H1 (cell line): ENCODE measurements around the gene SEMA6D. TPM values are rescaled to one million over a fixed set of nuclear protein-coding genes. Genes with fewer than 3 reads are reported as not detected.

ENCODE experiments used
- CEBPB ChIP-seq: IDR thresholded peaks from 2 replicates; pipeline ENCODE4 v1.6.1; 2012; ENCODE audit warnings: low read depth, low read length
- POLR2AphosphoS5 ChIP-seq: IDR thresholded peaks from 2 replicates; pipeline ENCODE4 v1.6.1; 2011; ENCODE audit warnings: low read depth, low read length
- polyA plus RNA-seq, 7 experiments: library from polyadenylated mRNA; depleted of rRNA in 3 of 7; stranded (reverse) in 5 of 7; unstranded in 2 of 7; fragments of >200 nt in 5 of 7; fragments of 200-250 nt in 2 of 7; gene quantifications; 1 replicate in 5 of 7; 2 replicates in 1 of 7; 4 replicates in 1 of 7; pipeline versions ENCODE4 v1.2.1 to v1.2.3, GENCODE V29; 2011 to 2013; ENCODE audit warnings: missing spikeins in 2 of 7, mixed read lengths in 2 of 7
- total RNA-seq: library from RNA; stranded (reverse); fragmentation: NEBNext Ultra II Directional; extraction: Animal tissue kit (Norgen Biotek cat#: 25700); gene quantifications from 2 replicates; pipeline ENCODE4 v1.2.1, GENCODE V29; 2021

SEMA6D gene
- total and polyA plus RNA-seq, 2 of the 8 experiments (the other 6 are each of a cell fraction or from before 2014, with no cell fraction given), result 2.2 to 3.8 TPM

- TF ChIP-seq CEBPB (no peak), POLR2AphosphoS5 (no peak)
These were observed 25.0 kb downstream of the SEMA6D start (continued) for GRCh38 chr15:47742334-47742733.
